ENCODE data around the gene NPY4R.
"Not testable (repeated sequence)": the region's sequence is repeated elsewhere in the genome, so short reads cannot be mapped to it uniquely, and the experiment has no call there.

NPY4R gene

DNA sequence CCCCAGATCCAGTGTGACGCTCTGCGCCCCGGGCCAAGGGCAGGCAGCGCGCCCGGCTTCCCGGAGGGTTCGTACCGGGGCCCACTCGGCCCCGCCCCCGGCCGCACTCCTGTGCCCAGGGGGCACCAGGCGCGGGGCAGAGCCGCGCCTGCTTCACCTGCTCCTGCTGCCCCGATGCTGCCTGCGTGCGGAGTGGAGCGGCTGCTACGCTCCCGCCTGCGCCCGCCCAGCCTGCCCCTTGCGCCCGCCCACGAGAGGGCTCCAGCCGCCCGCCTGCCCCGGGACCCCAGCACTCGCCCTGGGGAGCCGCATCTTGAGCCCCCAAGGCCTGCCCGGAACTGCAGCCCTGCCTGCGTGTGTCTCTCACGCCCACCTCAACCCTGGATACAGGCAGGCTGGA, at the start of gene NPY4R:
Gene NPY4R (minus strand): TSS at position 194 of the 400 bp plus-strand sequence. CDS start 3,323 bp downstream, outside the sequence.
- DNase-seq (ENCODE audit: low read depth) = not testable (repeated sequence)

GRCh38 chr10:46515366-46515765, 49.6 kb upstream of the NPY4R start:
- no peak for DNase-seq (ENCODE audit: low read depth)

DNA sequence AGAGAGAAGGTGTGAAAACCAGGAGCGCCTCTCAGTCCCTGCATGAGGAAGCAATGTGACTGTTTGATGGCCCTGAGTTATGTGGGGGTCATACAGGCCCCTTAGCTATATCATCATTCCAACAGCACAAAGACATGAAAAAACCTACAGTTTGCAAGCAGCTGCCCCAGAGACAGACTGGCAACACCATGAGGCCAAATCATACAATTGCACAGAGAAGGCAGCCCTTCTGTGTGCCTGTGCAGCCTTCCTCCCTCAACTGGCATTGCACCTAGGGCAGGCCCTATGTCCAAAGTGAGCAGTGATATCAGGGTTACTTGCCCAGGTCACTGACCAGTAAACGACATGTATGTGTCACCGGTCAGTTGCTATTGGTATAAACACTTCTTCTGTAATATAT, 49.1 kb upstream of the NPY4R start:
- no peak for DNase-seq (ENCODE audit: low read depth)

- no peak for DNase-seq (ENCODE audit: low read depth)
These were observed 48.7 kb upstream of the NPY4R start for GRCh38 chr10:46514431-46514861.

DNA sequence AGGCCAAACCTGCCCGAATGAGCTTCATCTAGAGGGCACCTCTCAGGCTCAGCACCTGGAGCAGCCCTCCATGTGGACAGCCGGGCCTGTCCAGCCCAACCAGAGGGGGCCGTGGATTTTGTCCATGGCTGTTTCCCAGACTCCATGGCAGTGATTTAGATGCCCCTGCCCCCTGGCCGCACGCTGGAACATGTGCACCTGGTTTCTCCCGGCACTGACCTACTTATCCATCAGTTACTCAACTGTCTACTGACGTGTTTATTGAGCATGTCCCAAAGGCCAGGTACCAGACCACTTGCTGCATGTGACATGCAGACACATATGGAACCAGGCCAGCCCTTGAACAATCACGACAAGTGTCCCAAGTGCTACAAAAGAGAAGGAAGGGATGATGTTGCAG, 47.6 kb upstream of the NPY4R start:
- not testable (repeated sequence) for DNase-seq (ENCODE audit: low read depth)

- DNase-seq (ENCODE audit: low read depth) = not testable (repeated sequence)
These were observed 47.0 kb upstream of the NPY4R start for GRCh38 chr10:46512725-46513124.

DNA sequence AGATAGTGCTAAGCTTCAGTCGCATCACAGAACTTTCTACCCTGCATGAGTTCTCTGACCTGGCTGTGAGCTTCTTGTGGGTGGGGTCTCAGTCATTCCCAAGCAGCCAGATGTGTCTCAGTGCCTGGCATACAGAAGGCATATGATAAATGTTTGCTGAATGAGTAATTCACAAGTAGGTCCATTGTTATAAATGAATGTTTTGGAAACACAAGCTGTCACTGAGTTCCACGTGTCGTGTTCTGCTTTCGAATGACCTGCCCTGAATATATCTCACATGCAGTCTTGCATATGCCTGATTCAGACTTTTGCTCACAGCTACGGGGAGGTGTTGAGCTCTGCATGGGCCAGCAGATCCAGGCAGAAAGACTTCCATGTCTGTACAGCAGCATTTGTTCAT, 46.2 kb upstream of the NPY4R start:
- not testable (repeated sequence) for DNase-seq (ENCODE audit: low read depth)

DNA sequence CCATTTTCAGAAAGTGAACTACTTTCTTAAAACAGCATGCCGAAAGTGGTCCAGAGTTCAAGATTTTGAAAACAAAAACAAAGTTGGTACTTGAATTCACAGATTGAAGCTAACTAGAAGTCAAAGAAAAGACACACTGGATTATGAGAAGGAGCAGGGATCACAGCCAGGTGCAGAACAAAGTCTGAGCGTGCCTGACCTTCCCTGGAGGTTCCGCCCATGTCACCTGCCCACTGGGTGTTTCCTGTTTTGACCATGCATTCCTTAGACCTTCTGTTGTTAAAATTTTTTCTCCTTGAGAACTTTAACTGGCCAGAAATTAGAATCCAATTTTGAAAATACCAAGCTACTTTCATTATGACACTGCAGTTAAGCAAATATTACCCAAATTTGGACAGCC, 34.2 kb upstream of the NPY4R start:
- DNase-seq (ENCODE audit: low read depth) = not testable (repeated sequence)

DNA sequence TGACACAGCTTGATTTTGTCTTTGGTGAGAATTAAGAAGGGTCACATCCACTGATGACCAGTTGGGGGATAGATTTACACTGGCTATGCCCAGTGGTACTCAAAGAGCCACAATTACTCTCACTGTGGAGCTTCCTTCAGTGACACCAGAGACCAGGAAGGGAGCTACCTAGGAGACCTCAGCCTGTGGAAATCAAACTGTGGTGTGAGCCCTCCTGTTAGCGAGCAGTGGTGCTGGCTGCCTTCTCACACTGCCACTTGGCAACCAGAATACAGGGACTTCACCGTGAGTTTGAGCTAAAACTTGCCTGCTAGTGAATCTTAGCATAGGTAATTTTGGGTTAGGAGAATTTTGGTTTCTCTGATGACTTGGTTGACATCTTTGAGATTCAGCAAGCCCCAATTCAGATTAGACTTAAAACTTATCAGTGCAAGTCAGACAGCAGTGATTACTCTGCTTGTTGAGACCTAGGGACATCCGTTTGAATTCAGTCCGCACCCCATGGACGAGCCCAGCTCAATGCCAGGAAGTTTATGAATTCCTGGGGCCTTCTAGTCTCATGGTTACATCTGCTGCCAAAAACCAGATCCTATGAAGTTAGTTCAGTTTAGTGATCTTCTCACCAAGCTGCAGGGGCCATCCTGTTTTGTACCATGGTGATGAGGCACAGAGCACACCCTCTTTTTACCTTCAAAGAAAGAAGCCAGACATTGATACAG, 33.4 kb upstream of the NPY4R start:
- DNase-seq (ENCODE audit: low read depth) = not testable (repeated sequence)

DNA sequence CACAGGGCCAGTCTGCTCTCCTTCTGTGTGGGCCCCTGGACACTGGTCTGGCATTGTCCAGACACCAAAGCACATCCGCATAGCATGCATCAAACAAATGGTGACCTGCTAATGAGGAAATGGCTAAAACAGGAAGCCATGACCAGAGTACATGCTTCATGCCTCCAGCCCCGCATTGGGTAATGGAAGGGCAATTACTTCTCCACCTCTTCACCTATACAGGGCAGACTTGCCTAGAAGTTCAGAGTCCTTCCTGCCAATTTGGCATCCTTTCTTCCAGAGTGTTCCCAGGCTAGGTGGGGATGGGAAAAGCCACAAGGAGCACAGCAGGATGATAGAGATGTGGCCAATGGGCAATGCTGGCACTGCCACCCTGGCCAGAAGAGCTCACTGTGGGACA, 32.1 kb upstream of the NPY4R start:
- DNase-seq (ENCODE audit: low read depth) = not testable (repeated sequence)

- not testable (repeated sequence) for DNase-seq (ENCODE audit: low read depth)
These were observed 31.6 kb upstream of the NPY4R start for GRCh38 chr10:46497401-46497800.

DNA sequence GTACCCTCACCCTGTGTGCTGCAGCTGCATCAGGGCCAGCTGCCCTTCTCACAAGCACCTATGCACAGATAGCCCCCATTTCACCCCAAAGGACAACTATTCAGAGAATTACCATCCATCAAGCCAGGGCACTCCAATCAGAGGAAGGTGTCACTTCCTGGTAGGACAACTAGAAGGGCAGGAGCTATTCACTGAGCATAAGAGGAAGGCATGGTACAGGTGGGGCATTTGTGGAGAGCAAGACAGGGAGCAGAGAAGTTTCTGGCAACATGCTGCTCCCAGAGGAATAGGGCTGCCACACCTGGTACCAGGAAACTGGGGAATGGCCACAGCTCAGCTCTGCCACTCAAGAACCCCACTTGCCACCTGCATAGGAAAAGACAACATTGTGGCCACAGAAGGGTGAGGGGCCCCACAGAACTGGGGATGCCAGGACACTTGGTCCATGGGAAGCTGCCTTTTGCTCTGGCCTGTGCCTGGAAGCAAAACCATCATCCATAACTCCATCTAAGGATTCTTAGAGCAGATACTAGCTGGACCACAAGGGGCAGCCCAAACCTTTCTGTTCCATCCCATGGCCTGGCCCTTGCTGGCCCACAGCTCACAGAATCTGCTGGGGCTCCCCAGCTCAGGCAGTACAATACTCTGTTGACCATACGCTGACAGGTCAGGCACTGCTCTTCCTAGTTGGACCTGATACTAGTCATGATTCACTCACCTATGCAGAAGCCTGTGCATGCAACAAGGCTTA, 25.8 kb upstream of the NPY4R start:
- not testable (repeated sequence) for DNase-seq (ENCODE audit: low read depth)

DNA sequence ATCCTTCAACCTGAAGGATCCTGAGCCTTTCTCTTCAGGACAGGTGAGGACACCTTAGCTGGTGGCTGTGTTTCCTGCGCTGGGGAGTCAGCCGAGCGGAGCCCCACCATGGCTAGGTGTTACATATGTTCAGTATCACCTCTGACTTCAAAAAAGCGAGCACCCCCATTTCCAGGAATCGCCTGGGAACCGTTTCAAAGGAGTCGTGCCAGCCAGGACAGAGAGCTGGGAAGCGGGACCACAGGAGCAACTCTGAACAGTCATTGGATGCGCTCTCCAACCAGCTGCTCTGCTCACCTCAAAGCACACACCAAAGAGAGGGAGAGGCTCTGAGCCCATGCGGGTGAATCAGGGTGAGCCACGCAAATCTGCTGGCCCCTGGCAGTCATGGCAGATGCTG, 24.5 kb upstream of the NPY4R start:
- DNase-seq (ENCODE audit: low read depth) = not testable (repeated sequence)

- not testable (repeated sequence) for DNase-seq (ENCODE audit: low read depth)
These were observed 20.7 kb upstream of the NPY4R start for GRCh38 chr10:46486459-46486858.

DNA sequence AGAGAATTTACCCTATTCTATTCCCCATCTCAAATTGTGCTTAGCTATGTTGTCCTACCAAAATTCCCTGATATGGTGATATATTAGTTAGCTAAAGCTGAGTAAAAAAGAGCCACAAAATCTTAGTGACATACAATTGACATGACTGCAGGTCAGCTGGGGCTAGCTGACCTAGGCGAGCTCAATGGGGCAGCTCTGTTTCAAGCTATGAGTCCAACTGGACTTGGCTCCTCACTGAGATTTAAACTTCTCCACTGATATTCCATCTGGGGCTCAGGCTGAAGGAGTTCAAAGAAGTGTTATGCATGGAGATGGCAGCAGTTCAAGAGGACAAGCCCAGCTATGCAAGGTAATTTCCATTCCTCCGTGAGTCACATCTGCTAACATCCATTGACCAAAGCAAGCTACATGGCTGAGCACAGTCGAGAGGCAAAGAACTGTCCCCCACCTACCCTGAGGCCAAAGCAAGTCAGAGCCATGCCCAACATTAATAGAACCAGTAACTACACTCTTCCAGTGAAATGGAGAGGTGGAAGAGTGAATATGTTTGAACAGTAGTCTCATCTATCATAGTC, 9.1 kb upstream of the NPY4R start:
- DNase-seq (ENCODE audit: low read depth) = not testable (repeated sequence)

- not testable (repeated sequence) for DNase-seq (ENCODE audit: low read depth)
These were observed 8.0 kb upstream of the NPY4R start for GRCh38 chr10:46473758-46474157.

- not testable (repeated sequence) for DNase-seq (ENCODE audit: low read depth)
These were observed 4.4 kb upstream of the NPY4R start for GRCh38 chr10:46470134-46470533.

GRCh38 chr10:46468119-46468809, 2.5 kb upstream of the NPY4R start:
- not testable (repeated sequence) for DNase-seq (ENCODE audit: low read depth)

DNA sequence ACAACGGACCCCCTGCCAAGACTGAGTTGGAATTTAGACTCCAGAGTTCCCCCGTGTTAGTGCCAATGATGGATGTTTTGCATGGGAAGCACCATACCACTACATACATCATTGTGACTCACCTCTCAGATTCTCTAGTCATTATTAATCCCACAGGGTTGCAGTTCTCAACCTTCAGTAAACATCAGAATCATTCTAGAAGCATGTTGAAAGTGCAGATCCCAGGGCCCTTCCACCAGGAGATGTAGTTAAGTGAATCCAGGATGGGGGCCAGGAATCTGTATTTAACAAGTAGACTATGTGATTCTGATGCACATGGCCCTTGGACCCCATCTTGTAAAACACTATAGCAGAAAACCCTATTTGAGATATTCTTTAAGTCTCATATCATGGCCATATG, 2.1 kb downstream of the NPY4R start:
- DNase-seq (ENCODE audit: low read depth) = not testable (repeated sequence)

- not testable (repeated sequence) for DNase-seq (ENCODE audit: low read depth)
These were observed 3.5 kb downstream of the NPY4R start for GRCh38 chr10:46462276-46462675.

DNA sequence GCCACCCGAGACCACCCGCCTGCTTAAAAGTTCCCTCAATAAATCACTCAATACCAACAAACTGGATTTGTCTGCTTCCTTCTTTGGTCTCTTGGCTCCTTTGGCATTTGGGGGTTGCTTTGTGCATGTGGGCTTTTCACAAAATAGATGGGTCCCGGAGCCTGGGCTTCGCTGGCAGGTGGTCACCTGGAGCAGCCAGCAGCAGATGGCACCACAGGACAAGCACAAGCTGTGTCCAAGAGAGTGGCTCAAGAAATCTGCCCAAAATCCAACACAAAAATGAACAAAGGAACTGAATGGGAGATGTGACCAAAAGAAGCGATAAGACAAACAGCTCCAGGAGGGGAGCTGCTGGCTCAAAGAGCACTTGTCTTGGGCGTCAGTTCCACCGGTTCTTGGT, 6.2 kb downstream of the NPY4R start:
- DNase-seq (ENCODE audit: low read depth) = not testable (repeated sequence)

DNA sequence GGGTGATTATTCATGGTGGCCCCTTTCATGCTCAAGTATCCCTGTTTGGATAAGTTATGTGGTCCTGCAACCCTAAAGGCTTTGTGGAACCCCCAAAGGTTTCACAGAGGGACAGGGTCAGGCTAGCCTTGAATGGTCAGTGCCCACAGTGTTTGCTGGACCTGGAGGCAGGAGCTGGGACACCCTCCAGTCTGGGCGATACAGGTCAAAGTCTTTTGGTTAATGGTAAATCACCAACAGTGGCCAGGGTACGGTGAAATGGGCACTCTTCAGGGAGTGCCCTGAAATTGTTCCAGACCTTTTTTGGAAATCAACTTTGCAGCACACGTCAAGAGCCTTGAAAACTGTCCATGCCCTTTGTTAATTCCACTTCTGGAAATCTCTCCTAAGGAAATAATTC, 8.7 kb downstream of the NPY4R start:
- not testable (repeated sequence) for DNase-seq (ENCODE audit: low read depth)

Measured in activated T-helper 1 cell treated with Interleukin-2 at 50 U/mL for 16 hours (primary cell).